GM18868 (cell line): ENCODE results near the gene NPTN.
"Not testable (repeated sequence)": the region's sequence is repeated elsewhere in the genome, so short reads cannot be mapped to it uniquely, and the experiment has no call there.

ENCODE experiments used
- ATAC-seq: cut with Tn5 transposase; IDR thresholded peaks from one replicate; pipeline ENCODE4 v1.9.1; 2021; ENCODE audit warnings: mild to moderate bottlenecking, moderate library complexity; ENCODE audit not compliant: unreplicated experiment

NPTN gene

DNA sequence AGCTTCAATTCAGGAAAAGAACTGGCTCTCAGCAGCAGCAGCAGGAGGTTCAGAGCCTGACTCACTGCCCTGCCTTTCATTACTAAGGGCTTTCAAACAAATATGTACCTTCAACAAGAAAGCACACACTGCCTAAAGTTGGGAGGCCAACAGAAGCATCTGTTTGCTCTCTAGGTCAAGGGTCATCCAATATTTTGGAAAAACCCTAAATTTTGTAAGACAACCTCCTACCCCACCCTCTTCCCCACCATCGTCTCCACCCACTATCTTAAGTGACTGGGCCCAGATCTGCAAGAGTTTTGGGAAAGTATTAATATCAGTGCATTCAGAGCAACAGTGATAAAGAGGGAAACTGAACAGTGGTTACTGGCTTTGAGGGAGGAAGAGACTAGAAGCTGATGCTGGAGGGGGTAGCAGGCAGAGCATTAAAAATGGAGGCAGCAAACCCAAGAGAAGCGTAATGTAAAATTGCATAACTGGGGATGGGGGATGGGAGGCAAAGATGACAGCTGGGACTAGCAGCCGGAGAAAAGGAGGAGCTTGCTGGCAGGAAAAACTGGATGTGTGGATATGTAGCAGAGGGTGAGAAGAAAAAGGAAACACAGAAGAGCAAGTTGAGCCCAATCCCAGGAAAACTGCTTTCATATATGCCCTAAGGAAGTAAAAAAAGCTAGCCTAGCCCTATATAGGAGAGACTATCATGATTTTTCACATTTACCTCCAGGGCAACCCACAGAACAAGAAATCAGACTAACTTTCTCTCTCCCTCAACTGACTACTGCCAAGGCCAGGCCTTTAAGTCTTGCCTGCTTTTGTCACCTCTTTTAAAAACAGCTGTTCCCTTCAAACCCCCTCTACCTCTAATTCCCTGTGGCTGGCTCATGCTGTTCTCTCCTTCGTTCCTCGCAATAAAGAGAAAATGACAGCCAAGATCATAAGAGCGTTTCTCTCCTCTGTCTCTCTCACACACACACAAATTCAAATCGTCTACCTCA lies 31.4 kb downstream of the NPTN start:
- no peak for ATAC-seq

DNA sequence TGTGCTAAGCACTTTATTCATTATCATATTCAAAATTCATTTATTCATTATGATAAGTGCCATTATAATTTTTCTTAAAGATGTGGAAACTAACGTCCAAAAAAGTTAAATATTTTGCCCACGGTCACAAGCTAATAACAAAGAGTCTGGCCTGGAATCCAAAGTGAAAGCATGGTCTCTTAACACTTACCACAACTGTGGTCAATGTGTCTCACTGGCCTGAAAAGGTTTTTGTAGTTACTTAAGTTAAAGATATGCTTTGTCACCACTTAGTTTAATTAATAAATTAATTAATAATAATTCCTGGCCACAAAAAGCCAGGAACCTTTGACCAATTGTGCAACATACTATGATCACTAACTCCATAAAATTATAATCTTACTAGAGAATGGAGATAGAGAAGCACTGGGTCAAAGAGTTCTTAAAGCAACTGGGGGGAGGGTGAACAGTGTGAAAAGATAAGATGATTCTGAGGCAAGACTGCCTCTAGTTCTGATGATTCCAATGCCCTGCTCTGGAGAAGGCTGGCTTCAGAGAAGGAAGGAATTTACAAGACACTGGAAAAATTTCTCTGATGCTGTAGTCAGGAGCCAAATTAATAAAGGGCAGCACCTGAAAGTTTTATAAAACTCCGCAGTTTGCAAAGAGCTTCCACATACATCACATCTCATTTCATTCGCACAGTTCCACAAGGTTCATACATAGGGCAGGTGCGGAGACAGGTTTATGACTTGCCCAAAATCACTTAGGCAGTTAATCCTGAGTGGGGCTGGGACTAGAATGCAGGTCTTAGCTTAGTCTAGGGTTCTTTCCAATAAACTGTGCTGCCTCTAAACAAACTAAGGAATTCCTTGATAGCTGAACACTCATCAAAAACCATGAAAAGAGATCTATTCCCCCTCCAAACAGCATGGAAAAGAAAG lies 32.5 kb downstream of the NPTN start:
- no peak for ATAC-seq

DNA sequence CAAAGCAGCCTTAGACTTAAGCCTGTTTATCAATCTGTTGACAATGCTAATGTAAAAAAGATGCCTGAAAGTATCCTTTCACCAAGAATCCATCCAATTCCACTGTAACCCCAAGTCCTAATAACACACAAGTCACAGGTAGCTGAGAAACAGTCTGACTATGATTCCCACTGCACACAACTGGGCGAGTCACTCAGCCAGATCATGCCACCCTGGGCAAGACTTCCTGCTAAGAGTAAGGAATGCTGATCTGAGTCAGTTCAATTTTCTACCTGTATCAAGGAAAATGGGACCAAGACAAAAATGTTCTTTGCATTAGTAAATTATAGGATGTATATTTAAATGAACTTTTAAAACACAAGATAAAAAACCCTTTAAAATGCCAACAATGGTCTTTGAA lies 33.3 kb downstream of the NPTN start:
- ATAC-seq = no peak

DNA sequence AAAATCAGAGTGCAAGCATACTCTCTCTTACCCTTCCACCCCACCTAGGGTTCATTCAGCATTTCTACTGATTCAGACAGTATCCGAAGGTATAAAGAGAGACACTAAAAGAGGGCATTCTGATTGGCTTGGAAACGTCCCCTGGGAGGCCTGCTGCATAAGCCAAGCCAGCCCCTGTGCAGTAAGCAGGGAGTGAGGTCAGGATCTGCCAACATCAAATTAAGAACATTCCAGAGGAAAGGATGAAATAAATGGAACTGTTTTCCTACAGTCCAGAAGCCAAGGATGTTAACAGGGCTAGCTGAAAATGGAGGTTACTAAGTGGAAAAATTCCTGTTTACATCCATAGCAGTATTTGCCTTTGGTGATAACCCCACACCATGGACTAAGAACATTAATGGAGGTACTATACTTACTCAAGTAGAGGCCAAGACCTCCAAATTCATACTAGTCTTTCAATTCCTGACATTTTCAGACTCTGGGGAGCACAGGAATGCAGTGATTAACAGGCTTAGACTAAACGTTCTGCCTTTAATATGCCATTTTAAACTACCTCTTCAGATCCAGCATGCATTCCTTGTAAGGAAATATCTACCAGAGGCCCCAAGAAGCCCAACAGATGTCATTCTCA lies 34.5 kb downstream of the NPTN start:
- no peak for ATAC-seq

DNA sequence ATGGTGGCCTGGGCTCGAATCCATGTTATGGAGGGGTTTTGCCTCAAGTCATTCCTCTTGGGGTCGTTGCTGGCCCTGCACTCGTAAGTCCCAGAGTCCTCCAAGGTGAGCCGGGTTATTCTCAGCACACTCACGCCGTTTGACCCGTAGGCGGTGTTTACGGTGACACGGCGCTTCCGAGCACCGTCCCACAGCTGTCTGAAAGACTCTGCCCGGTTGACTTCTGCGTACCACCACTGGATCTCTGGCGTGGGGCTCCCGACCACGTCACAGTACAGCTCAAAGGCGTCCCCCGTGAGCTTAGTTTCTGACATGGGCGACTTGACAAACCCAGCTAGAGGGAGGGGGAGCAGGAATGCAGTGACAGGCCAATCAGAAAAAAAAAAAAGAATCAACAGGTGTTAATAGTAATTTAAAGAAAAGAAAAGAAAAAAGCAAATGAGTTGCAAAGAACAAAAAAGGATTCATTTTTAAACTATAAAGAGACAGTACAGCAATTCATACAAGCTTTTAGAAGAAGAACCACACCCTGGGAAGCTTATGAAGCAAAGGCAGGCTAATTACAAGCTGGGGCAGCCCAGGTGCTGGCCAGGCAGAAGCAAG lies 36.1 kb downstream of the NPTN start:
- no peak for ATAC-seq

DNA sequence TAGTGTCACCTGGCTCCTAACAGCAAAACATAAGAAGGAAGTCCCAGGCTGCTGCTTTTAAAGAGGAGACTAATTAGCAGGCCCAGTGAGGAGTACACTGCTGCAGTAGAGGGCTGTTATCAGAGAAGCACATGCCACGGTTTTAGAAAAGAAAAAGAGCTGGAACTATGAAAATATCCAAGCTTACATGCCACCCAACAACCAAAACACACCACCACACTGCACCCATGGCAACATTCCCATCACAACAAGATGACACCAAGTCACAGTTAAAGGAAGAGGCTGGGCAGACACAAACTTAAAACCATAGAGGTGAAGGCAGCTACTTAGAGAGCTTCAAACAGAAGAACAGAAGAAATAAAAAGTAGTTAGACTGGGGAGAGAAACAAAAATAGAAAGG lies 37.0 kb downstream of the NPTN start:
- ATAC-seq = no peak

DNA sequence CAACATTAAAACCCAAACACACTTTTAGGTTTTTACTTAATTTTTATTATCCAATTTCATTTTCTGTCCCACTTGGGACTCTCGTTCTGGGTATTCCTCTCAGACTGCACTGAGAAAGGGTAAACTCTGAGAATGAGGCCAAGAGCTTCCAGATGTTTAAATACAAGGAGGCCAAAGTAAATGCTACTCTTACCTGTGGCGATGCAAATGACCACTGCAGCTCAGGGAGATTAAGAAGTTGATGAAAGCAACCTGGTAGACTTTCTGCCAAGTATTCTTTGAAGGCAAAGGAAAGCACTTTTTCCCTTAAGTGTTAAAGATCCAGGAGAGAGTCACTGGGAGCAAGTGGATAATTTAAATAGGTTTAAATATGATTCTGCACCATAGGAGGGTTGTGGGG lies 39.1 kb downstream of the NPTN start:
- ATAC-seq = no peak

DNA sequence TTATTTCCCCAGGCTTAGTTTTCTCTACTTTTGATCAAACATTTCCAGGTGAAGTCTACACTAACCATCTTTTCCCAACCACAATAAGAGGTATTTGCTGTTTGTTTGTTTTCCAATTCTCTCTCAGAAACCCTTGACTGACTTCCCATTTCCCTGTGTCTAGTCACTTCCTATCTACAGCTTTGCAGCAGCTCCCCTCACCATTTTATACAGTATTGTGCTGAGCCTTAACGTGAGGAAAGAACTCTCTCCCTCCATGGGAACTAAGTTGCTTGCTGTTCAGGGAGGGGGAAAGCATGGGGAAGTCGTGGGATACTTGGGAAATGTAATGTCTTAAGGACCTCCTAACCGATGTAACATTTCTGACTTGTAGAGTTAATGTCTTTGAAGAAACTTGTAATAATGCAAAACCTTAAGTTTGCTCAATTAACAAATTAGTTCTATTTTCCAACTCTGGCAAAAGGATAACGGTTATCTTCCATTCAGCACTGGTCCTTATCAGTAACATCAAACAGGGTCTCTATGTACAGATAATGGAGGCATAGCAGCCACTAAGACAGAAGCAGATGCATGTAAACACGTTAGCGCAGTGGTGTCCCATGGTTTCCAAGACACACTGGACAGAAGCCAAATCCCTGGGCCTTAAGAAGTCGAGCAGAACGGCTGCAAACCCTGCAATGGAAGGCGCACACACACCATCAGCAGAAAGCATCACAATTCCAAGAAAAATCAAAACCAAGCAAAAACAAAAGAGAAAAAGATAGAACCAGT lies 39.7 kb downstream of the NPTN start:
- no peak for ATAC-seq

DNA sequence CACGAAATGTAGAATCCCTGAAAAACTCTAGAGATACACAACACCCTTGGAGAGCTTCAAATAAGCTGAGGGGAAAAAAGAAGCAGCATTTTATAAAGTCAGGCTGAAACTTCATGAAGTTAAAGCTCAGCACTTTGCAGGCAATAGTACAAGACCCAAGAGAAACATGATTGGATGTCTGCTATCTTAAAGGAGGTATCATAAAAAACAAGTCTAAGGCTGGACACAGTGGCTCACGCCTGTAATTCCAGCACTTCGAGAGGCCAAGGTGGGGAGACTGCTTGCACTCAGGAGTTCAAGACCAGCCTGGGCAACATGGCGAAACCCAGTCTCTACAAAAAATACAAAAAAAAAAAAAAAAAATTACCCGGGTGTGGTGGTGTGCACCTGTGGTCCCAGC lies 42.9 kb downstream of the NPTN start:
- no peak for ATAC-seq

DNA sequence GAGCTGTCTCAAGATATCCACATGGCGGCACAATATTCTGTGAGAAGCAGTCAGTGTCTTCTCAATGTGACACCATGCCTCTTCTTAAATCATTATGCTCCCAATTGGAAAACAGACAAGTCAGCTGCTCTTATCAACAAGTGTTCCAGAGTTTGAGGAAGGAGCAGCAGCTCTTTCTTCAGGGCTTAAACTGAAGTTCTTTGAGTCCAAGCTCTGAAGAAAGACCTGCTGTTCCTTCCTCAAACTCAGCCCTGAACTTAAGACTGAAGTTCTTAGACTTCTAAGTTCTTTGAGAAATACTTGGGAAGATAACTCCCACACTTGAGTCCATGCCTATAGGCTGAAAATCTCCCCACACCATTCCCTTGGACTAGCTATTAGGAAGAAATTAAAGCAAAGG lies 43.4 kb downstream of the NPTN start:
- no peak for ATAC-seq

DNA sequence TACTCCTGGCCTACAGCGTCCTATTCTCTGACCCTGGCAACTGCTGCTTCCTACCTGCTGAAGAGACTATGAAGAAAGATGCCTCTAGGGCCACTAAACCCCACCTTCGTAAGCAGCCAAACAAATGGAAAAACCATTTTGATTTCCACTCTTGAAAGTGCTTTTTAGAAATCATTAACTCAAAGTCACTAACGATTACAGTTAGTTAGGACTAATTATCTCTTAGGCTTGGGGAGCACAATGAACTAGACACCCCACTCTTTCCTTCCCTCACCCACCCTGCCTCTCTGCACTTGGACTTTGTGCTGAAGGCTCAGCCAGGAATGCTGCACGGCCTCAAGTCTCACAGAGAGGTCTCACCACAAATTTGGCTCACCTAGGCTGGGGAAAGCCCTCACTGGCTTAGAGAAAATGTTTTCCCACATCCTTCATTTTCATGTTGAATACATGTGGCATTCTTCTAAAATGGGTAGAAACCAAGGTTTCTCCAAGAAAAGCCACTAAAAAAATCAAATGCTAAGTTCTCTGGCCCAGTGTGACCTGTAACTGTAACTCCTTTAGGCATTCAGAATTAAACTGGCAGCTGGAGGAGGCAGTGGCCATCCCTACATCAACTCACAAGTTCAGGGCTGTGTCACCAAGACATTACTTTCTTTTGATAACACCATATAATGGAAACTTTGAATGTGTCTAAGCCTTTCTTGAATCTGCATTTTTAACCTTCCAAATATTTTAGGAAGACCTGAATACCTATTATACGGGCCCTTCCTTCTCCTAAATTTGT lies 47.1 kb downstream of the NPTN start:
- no peak for ATAC-seq

DNA sequence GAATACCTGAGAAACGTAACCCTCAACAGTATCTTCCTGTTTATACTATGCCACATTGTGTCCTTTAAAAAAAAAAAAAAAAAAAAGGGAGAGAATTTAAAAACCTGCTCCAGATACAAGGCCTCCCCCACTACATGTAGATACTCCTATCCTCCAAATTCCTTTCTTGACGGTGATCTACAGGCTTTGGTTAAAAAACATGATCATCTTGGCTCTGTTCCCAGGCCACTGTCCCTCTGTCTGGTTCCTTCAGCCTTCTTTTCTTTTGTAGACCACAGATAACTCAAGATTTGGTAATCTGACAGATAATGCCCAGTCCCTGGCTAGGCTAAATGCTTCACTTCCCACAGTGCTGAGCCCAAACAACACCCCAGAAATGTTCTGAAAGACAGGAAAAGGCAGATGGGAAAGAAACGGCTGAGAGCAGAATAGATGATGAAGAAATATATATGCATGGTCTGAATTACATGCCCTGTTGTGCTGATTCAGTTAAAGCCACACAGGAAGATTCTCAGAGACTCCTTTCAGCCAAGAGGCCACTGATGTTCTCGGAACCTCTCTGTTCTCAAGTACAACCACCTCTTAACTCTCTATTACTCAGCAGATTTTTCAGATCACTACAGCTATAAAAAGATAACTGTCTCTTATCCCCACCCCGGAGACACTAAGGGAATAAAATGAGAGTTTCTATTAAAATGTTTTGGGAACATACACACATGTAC lies 48.3 kb downstream of the NPTN start:
- no peak for ATAC-seq

DNA sequence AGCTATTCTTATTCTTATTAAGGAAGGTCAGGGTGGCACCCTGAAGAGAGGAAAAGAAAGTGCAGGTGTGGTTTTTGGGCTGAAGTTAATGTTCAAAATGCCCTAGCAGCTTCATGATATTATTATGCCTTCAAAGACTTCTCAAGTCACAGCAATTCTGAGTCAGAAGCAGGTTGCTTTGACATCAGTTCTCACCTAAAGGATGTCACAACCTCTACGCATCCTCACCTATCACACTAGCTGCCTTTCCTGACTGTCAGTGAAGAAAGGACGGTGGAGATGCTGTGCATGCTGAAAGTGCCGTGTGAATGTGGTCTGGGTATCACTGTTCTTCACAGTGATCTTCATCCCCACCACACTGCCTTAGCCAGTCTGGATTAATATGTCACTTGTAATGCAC lies 49.6 kb downstream of the NPTN start:
- ATAC-seq = no peak

DNA sequence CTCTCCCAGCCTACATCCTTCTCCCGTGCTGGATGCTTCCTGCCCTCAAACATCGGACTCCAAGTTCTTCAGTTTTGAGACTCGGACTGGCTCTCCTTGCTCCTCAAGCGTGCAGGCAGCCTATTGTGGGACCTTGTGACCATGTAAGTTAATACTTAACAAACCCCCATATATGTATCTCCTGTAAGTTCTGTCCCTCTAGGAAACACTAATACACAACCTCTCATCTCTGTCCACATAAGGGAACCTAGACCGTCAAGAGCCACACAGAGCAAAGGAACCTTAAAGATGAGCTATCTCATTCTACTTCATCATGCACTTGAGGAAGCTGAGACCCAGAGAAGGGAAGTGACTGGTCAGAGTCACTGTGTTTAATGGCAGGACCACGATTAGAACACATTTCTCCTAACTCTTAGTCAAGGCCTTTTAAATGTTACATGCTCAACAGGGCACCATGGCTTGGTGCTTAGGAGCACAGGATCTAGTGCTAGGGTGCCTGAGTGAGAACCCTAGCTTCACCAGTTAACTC lies 50.3 kb downstream of the NPTN start:
- ATAC-seq = no peak

DNA sequence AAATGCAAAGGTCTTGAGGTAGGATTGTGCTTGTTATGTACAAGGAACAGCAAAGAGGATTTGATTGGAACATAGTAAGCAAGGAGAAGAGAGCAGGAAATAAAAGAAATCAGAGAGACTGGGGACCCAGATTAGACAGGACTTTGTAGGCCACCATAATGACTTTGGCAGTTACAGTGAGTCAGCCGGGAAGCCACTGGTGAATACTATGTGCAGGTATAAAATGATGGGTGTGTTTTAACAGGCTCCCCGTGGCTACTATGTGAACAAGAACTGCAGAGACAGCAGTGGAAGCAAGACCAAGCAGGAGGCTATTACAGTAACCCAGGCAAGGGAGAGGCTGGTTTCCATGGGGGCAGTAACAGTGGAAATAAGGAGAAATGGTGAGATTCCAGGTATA lies 55.2 kb downstream of the NPTN start:
- ATAC-seq = no peak

DNA sequence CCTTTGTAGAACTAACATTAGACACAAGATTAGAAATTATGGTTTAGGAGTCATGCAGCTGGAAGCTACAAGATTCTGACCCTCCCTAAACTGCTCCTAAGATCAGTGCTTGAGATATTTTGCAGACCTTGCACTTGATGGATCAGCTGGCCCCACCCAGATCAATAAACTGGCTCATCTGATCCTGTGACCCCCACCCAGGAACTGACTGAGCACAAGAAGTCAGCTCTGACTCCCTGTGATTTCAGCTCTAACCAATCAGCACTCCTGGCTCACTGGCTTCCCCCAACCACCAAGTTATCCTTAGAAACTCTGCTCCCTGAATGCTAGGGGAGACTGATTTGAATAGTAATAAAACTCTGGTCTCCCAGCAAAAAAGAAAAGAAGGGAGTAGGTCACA lies 55.6 kb downstream of the NPTN start:
- ATAC-seq = not testable (repeated sequence)

DNA sequence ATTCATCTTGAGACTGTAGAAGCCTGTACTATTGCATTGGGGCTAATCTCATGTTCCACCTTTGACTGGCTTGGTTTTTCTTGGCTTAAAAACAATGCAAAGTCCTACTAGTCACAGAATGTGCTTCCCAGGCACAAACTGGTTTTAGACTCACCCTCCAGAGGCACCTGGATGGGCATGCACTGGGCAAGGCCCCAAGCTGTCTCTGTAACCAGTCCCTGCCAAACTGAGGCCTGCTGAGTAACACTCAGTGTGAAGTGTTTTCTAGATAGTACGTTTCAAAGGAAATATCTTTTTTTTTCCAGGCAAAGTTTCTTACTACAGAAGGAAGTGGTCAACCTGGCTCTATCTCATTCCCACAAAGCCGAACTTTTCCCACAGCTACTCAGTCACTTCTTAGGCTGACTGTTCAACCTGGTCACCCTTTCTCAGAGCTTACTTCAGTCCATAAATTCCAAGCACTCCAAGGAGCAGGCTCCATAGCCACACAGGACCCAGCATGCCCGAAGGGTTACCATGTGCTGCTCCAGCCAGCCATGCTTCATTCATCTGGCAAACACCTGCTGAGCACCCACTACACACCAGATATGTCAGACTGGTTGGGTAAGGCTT lies 57.4 kb downstream of the NPTN start:
- no peak for ATAC-seq

DNA sequence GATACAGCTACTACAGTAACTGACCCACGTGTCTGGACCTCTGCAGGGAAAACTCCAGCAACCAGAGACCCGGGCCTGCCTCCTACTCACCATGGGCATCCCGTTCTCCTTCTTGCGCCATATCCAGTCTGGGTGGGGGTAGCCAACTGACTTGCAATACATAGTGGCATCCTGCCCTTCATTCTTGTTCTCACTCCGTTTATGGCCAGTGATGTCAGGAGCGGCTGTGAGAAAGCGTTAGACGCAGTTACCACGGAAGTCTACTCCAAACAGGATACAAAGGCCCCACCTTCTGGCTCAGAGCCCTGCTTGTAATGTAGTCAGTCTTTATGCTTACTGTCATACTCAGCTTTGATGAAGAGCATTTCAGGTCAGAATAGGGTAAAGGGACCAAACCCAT lies 59.6 kb downstream of the NPTN start:
- no peak for ATAC-seq
